Mesenchymal stem cell (in vitro differentiated cells and primary cell): ENCODE measurements around the gene UAP1.

Source experiments
- DNase-seq: peaks from one replicate; pipeline ENCODE4 v3.0.0-alpha.2; 2013
- H2AFZ ChIP-seq: one replicate; pipeline ENCODE4 v1.6.1; 2013; ENCODE audit warnings: low read depth, mild to moderate bottlenecking, control low read depth, inconsistent platforms, low read length, moderate library complexity
- H2AK5ac ChIP-seq: 2 replicates; pipeline ENCODE4 v1.6.1; 2013; ENCODE audit warnings: low read length, moderate library complexity, mild to moderate bottlenecking, inconsistent platforms; ENCODE audit not compliant: severe bottlenecking
- H2BK120ac ChIP-seq: one replicate; pipeline ENCODE4 v1.6.1; 2013; ENCODE audit warnings: low read depth, mild to moderate bottlenecking, inconsistent platforms, low read length, moderate library complexity
- H2BK12ac ChIP-seq, 2 experiments: one replicate each; pipeline ENCODE4 v1.6.1; 2013; ENCODE audit warnings: inconsistent platforms in 2 of 2, low read length in 2 of 2, mild to moderate bottlenecking in 2 of 2, moderate library complexity in 2 of 2, control low read depth in 1 of 2
- H2BK15ac ChIP-seq: one replicate; pipeline ENCODE4 v1.6.1; 2013; ENCODE audit warnings: mild to moderate bottlenecking, low read depth, inconsistent platforms; ENCODE audit not compliant: poor library complexity, severe bottlenecking
- H2BK5ac ChIP-seq: 2 replicates; pipeline ENCODE4 v1.6.1; 2013; ENCODE audit warnings: low read depth, mild to moderate bottlenecking, low read length, control low read depth, inconsistent platforms; ENCODE audit not compliant: poor library complexity, severe bottlenecking
- H3K14ac ChIP-seq, 2 experiments: one replicate each; pipeline ENCODE4 v1.6.1; 2013; ENCODE audit warnings: inconsistent platforms in 2 of 2, low read length in 2 of 2, control low read depth in 1 of 2, mild to moderate bottlenecking in 1 of 2, moderate library complexity in 1 of 2
- H3K18ac ChIP-seq, 2 experiments: one replicate each; pipeline ENCODE4 v1.6.1; 2013; ENCODE audit warnings: inconsistent platforms in 2 of 2, low read length in 2 of 2, control low read depth in 1 of 2, low read depth in 1 of 2, mild to moderate bottlenecking in 1 of 2
- H3K23ac ChIP-seq, 2 experiments: one replicate each; pipeline ENCODE4 v1.6.1; 2013; ENCODE audit warnings: inconsistent platforms in 2 of 2, low read length in 2 of 2, mild to moderate bottlenecking in 2 of 2, moderate library complexity in 2 of 2, control low read depth in 1 of 2
- H3K27ac ChIP-seq: 2 replicates; pipeline ENCODE4 v1.5.1; 2013; ENCODE audit warnings: mild to moderate bottlenecking, moderate library complexity, low read length, control low read depth, inconsistent platforms; ENCODE audit not compliant: poor library complexity, severe bottlenecking
- H3K27me3 ChIP-seq, 2 experiments: 2 replicates each; pipeline versions ENCODE4 v1.6.1 to v1.7.0; 2013; ENCODE audit warnings: low read length in 2 of 2, mild to moderate bottlenecking in 2 of 2, moderate library complexity in 2 of 2, control low read depth in 1 of 2, inconsistent platforms in 1 of 2; ENCODE audit not compliant: control insufficient read depth in 1 of 2, insufficient read depth in 1 of 2
- H3K36me3 ChIP-seq, 2 experiments: 2 replicates each; pipeline versions ENCODE4 v1.6.1 to v1.7.0; 2013; ENCODE audit warnings: low read length in 2 of 2, control low read depth in 1 of 2, inconsistent platforms in 1 of 2, low read depth in 1 of 2, mild to moderate bottlenecking in 1 of 2; ENCODE audit not compliant: insufficient read depth in 2 of 2, control insufficient read depth in 1 of 2
- H3K4ac ChIP-seq, 2 experiments: one replicate each; pipeline ENCODE4 v1.6.1; 2013; ENCODE audit warnings: inconsistent platforms in 2 of 2, low read length in 2 of 2, mild to moderate bottlenecking in 2 of 2, moderate library complexity in 2 of 2, control low read depth in 1 of 2, low read depth in 1 of 2
- H3K4me1 ChIP-seq: 2 replicates; pipeline ENCODE4 v1.6.1; 2013; ENCODE audit warnings: low read depth, low read length, control low read depth; ENCODE audit not compliant: control insufficient read depth, insufficient read depth
- H3K4me2 ChIP-seq: 2 replicates; pipeline ENCODE4 v1.6.1; 2013; ENCODE audit warnings: low read length, mild to moderate bottlenecking, inconsistent platforms; ENCODE audit not compliant: poor library complexity, severe bottlenecking
- H3K4me3 ChIP-seq, 2 experiments: 2 replicates each; pipeline versions ENCODE4 v1.5.1 to v1.7.0; 2013; ENCODE audit warnings: low read length in 2 of 2, mild to moderate bottlenecking in 2 of 2, control low read depth in 1 of 2, low read depth in 1 of 2; ENCODE audit not compliant: insufficient read depth in 1 of 2
- H3K79me1 ChIP-seq: replicated peaks from 2 replicates; pipeline ENCODE4 v1.6.1; 2013; ENCODE audit warnings: mild to moderate bottlenecking, control low read depth, low read length, inconsistent platforms; ENCODE audit not compliant: poor library complexity, severe bottlenecking
- H3K9ac ChIP-seq: 2 replicates; pipeline ENCODE4 v1.7.0; 2013; ENCODE audit warnings: mild to moderate bottlenecking, low read length, moderate library complexity
- H3K9me3 ChIP-seq: 2 replicates; pipeline ENCODE4 v1.7.0; 2013; ENCODE audit warnings: mild to moderate bottlenecking, low read length; ENCODE audit not compliant: control insufficient read depth
- H4K8ac ChIP-seq: one replicate; pipeline ENCODE4 v1.6.1; 2013; ENCODE audit warnings: inconsistent platforms, mild to moderate bottlenecking, low read length, moderate library complexity
- H4K91ac ChIP-seq: one replicate; pipeline ENCODE4 v1.6.1; 2013; ENCODE audit warnings: mild to moderate bottlenecking, low read length, inconsistent platforms
- WGBS: methylation state at CpG from one replicate; pipeline ENCODE4 v1.1.7; 2013; ENCODE audit warnings: mixed read lengths; 5-methylcytosine and 5-hydroxymethylcytosine counted together

The UAP1 gene

DNA sequence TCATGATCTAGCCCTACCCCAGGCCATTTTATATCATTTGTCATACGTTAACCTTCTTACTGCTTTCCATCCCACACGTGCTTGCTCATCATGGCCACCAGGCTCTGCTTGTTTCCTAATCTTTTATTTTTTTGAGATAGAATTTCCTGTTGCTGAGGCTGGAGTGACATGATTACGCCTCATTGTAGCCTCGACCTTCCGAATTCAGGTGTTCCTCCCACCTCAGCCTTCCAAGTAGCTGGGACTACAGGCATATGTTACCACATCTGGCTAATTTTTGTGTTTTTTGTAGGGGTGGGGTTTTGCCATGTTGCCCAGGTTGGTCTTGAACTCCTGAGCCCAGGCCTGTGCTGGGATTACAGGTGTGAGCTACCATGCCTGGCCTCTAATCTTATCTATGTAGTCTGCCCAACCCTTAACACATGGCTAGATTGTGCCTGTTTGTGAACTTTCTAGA, 3.3 kb downstream of the UAP1 start:
- H3K4me1 ChIP-seq, result peaks cover 5% of the 10 kb centered on the region
- H3K18ac ChIP-seq, result no peak overlapping the region
- H2BK15ac ChIP-seq, result no peak overlapping the region
- peak overlapping the region; percentile 60 for H3K9ac ChIP-seq
- H4K8ac ChIP-seq, result no peak overlapping the region
- H3K14ac ChIP-seq, result no peak overlapping the region
- no peak overlapping the region for H2AK5ac ChIP-seq
- H2AFZ ChIP-seq, result no peak overlapping the region
- peaks cover 3 to 39% of the 10 kb centered on the region in 2 experiments for H3K36me3 ChIP-seq
- no peak overlapping the region for H3K4me2 ChIP-seq
- no peak overlapping the region for H3K4ac ChIP-seq
- no peaks in the 10 kb centered on the region for H3K9me3 ChIP-seq
- no peak overlapping the region for H2BK12ac ChIP-seq
- no peak overlapping the region for H2BK120ac ChIP-seq
- H3K4me3 ChIP-seq, result peak overlapping the region in 1 of 2 experiments; percentile 92
- no peak for DNase-seq
- H3K79me1 ChIP-seq, result peaks cover 12% of the 10 kb centered on the region
- H3K23ac ChIP-seq, result no peak overlapping the region
- WGBS, result 100% methylated on average over 4 of the region's 5 CpGs
- H2BK5ac ChIP-seq, result no peak overlapping the region
- no peak overlapping the region for H4K91ac ChIP-seq
- H3K27me3 ChIP-seq, result no peaks in the 10 kb centered on the region
- H3K27ac ChIP-seq, result no peak overlapping the region

GRCh38 chr1:162565460-162565859, 3.9 kb downstream of the UAP1 start:
- H3K23ac ChIP-seq, result no peak overlapping the region
- H4K8ac ChIP-seq, result no peak overlapping the region
- H3K14ac ChIP-seq, result no peak overlapping the region
- H3K36me3 ChIP-seq, result peaks cover 3 to 44% of the 10 kb centered on the region in 2 experiments
- DNase-seq, result no peak
- no peak overlapping the region for H2AK5ac ChIP-seq
- H2BK12ac ChIP-seq, result no peak overlapping the region
- no peaks in the 10 kb centered on the region for H3K27me3 ChIP-seq
- H3K4me1 ChIP-seq, result peaks cover 5% of the 10 kb centered on the region
- peaks cover 12% of the 10 kb centered on the region for H3K79me1 ChIP-seq
- H2BK15ac ChIP-seq, result no peak overlapping the region
- no peak overlapping the region for H2BK120ac ChIP-seq
- no peak overlapping the region for H4K91ac ChIP-seq
- H3K4me2 ChIP-seq, result no peak overlapping the region
- H3K4ac ChIP-seq, result no peak overlapping the region
- no peak overlapping the region for H3K27ac ChIP-seq
- peak overlapping the region; percentile 60 for H3K9ac ChIP-seq
- H3K9me3 ChIP-seq, result no peaks in the 10 kb centered on the region
- H3K18ac ChIP-seq, result no peak overlapping the region
- H3K4me3 ChIP-seq, result peak overlapping the region in 1 of 2 experiments; percentile 92
- H2AFZ ChIP-seq, result no peak overlapping the region
- no peak overlapping the region for H2BK5ac ChIP-seq

DNA sequence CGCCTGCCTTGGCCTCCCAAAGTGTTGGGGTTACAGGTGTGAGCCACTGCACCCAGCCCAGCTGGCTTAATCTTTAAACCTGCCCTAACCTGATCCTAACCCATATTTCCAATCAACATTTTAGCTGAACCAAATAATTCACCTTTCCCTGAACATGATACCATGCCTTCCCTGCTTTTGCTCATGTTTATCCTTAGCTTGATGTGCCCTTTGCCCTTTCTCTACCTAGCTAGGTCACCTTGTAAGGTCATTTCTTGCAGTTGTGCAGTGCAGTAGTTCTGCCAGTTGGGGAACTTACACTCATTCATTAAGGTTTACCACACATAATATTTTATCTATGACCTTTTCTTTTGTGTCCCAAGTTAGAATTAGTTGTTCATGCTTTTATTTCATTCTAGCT, 5.3 kb downstream of the UAP1 start:
- Histone ChIP-seq H4K91ac (no peak overlapping the region), H2BK15ac (no peak overlapping the region), H3K4me3 (no peak overlapping the region), H3K4ac (no peak overlapping the region), H3K23ac (no peak overlapping the region), H3K4me1 (peaks cover 2% of the 10 kb centered on the region), H3K36me3 (peaks cover 3 to 57% of the 10 kb centered on the region in 2 experiments), H3K18ac (no peak overlapping the region), H3K4me2 (no peak overlapping the region), H2BK12ac (no peak overlapping the region), H2AK5ac (no peak overlapping the region), H3K79me1 (peaks cover 12% of the 10 kb centered on the region), H3K27ac (no peak overlapping the region), H2BK5ac (no peak overlapping the region), H3K9ac (no peak overlapping the region), H2AFZ (no peak overlapping the region), H3K14ac (no peak overlapping the region), H3K9me3 (no peaks in the 10 kb centered on the region), H2BK120ac (no peak overlapping the region), H4K8ac (no peak overlapping the region), H3K27me3 (no peaks in the 10 kb centered on the region)
- DNase-seq, result no peak
- WGBS, result 97% methylated on average over 1 of the region's 1 CpG

- Histone ChIP-seq H2BK15ac (no peak overlapping the region), H2BK12ac (no peak overlapping the region), H3K4me3 (no peak overlapping the region), H3K27me3 (no peaks in the 10 kb centered on the region), H3K4ac (no peak overlapping the region), H4K8ac (no peak overlapping the region), H3K18ac (no peak overlapping the region), H3K79me1 (peaks cover 15% of the 10 kb centered on the region), H3K36me3 (peaks cover 3 to 64% of the 10 kb centered on the region in 2 experiments), H2AK5ac (no peak overlapping the region), H3K14ac (no peak overlapping the region), H3K9ac (no peak overlapping the region), H2BK120ac (no peak overlapping the region), H3K9me3 (no peaks in the 10 kb centered on the region), H2AFZ (no peak overlapping the region), H3K4me2 (no peak overlapping the region), H3K27ac (no peak overlapping the region), H3K23ac (no peak overlapping the region), H4K91ac (no peak overlapping the region), H3K4me1 (no peaks in the 10 kb centered on the region), H2BK5ac (no peak overlapping the region)
- WGBS, result no CpG with 5 or more reads among the region's 4 CpGs
- no peak for DNase-seq
Measured at GRCh38 chr1:162568802-162569201, 7.3 kb downstream of the UAP1 start.
